GM12878 (cell line): Measurements from ENCODE around the gene TAB2. TPM values are rescaled to one million over a fixed set of nuclear protein-coding genes. Genes with fewer than 3 reads are reported as not detected.
"Not testable (repeated sequence)": the region's sequence is repeated elsewhere in the genome, so short reads cannot be mapped to it uniquely, and the experiment has no call there.

ENCODE experiments used
- ATAC-seq: fragments of 200-7000 bp; cut with Tn5 transposase; 3 replicates; pipeline ENCODE4 v1.9.1; 2020; ENCODE audit warnings: mild to moderate bottlenecking, moderate library complexity
- BruUV-seq: library from RNA; stranded (reverse); fragments of 400-500 nt; replicated peaks from 2 replicates; lab custom pipeline; 2021; lab: Mats Ljungman, UMichigan
- CTCF ChIA-PET: fragments of 300-600 bp; sonication (Branson Sonifier 250); formaldehyde crosslinking; extraction: SDS; loops from one replicate; lab custom pipeline; 2021; ENCODE audit warnings: inconsistent platforms; lab: Yijun Ruan, JAX
- POLR2A ChIA-PET: fragments of 350-600 bp; formaldehyde crosslinking; extraction: SDS; loops from one replicate; lab custom pipeline; 2021; ENCODE audit warnings: inconsistent platforms; lab: Charles Lee
- RAD21 ChIA-PET: fragments of 300-600 bp; sonication (Branson Sonifier 250); formaldehyde crosslinking; loops from one replicate; lab custom pipeline; 2023; ENCODE audit warnings: antibody characterized with exemption; ENCODE audit not compliant: unreplicated experiment; lab: Charles Lee
- SMC1A ChIA-PET: fragments of 300-600 bp; sonication (Branson Sonifier 250); formaldehyde crosslinking; loops from one replicate; lab custom pipeline; 2023; ENCODE audit not compliant: unreplicated experiment, uncharacterized antibody; lab: Charles Lee
- DNase-seq: peaks from one replicate; pipeline ENCODE4 v3.0.0-alpha.2; 2011; ENCODE audit warnings: low read depth, low spot score
- FAIRE-seq: peaks from 3 replicates; lab custom pipeline; 2011; peaks lifted over from hg19 to GRCh38; lab: Jason Lieb, UNC
- H2AFZ ChIP-seq: 2 replicates; pipeline ENCODE4 v1.6.0; 2011; ENCODE audit warnings: low read depth, low read length, control low read depth; ENCODE audit not compliant: control insufficient read depth
- H3K27ac ChIP-seq: 2 replicates; pipeline ENCODE4 v1.5.1; 2011; ENCODE audit warnings: control low read depth; ENCODE audit not compliant: control insufficient read depth, insufficient read depth
- H3K27me3 ChIP-seq, 2 experiments: replicated peaks in 1 of 2; 2 replicates each; pipeline versions ENCODE4 v1.6.0 to v1.6.1; 2011; ENCODE audit warnings: low read length in 1 of 2; ENCODE audit not compliant: control insufficient read depth in 2 of 2, insufficient read depth in 2 of 2
- H3K36me3 ChIP-seq, 2 experiments: 2 replicates each; pipeline ENCODE4 v1.5.1; 2011; ENCODE audit warnings: low read length in 1 of 2; ENCODE audit not compliant: control insufficient read depth in 2 of 2, insufficient read depth in 2 of 2
- H3K4me1 ChIP-seq: 2 replicates; pipeline ENCODE4 v1.6.1; 2011; ENCODE audit warnings: mild to moderate bottlenecking, low read length, moderate library complexity, mixed read lengths; ENCODE audit not compliant: control insufficient read depth, insufficient read depth
- H3K4me2 ChIP-seq: 2 replicates; pipeline ENCODE4 v1.6.0; 2011; ENCODE audit warnings: control low read depth; ENCODE audit not compliant: control insufficient read depth, insufficient read depth
- H3K4me3 ChIP-seq: fragments of 200-600 bp; sonication (generic); 2 replicates; pipeline ENCODE4 v1.5.1; 2016
- H3K79me2 ChIP-seq: 2 replicates; pipeline ENCODE4 v1.6.0; 2011; ENCODE audit warnings: low read length; ENCODE audit not compliant: control insufficient read depth, insufficient read depth
- H3K9ac ChIP-seq: 2 replicates; pipeline ENCODE4 v1.8.0; 2011; ENCODE audit warnings: low read length, control low read depth, mixed read lengths; ENCODE audit not compliant: control insufficient read depth, insufficient read depth
- H3K9me3 ChIP-seq: replicated peaks from 3 replicates; pipeline ENCODE4 v1.5.1; 2011; ENCODE audit warnings: mild to moderate bottlenecking, low read length; ENCODE audit not compliant: control insufficient read depth, insufficient read depth
- H4K20me1 ChIP-seq: 2 replicates; pipeline ENCODE4 v1.6.0; 2011; ENCODE audit not compliant: control insufficient read depth, insufficient read depth
- ELK1 ChIP-seq: IDR thresholded peaks from 2 replicates; pipeline ENCODE4 v1.6.1; 2012; ENCODE audit warnings: low read depth, low read length, improper control_type of control experiment
- TCF12 ChIP-seq: IDR thresholded peaks from 2 replicates; pipeline ENCODE4 v1.6.1; 2011; ENCODE audit warnings: low read depth, mild to moderate bottlenecking, low read length
- ZBTB11 ChIP-seq: fragments of 450-650 bp; formaldehyde crosslinking; IDR thresholded peaks from 2 replicates; pipeline ENCODE4 v1.5.0; 2022; ENCODE audit warnings: mild to moderate bottlenecking, missing genetic modification characterization
- WGBS: methylation state at CpG from one replicate; pipeline ENCODE4 v1.1.6; 2016; ENCODE audit warnings: low lambda C conversion rate; ENCODE audit not compliant: insufficient replicate concordance, insufficient coverage; ENCODE audit errors: missing lambda C conversion rate; 5-methylcytosine and 5-hydroxymethylcytosine counted together
- in situ Hi-C: fragments of 300-500 bp; cut with MboI; formaldehyde crosslinking; loops from 9 replicates; pipeline ENCODE4 v1.14.3; 2018; ENCODE audit warnings: mixed read lengths
- intact Hi-C: fragments of 100-400 bp; cut with micrococcal nuclease; formaldehyde crosslinking; loops from one replicate; pipeline ENCODE4 v1.14.2; 2022; ENCODE audit not compliant: unreplicated experiment
- polyA plus RNA-seq, 11 experiments: library from polyadenylated mRNA; depleted of rRNA in 4 of 11; unstranded in 6 of 11; stranded (reverse) in 5 of 11; fragments of >200 nt; fragmentation: Nextera tagmentation in 4 of 11; fragmentation: Illumina TruSeq in 1 of 11; extraction: Ambion mirVana in 4 of 11; extraction: Trizol in 1 of 11; gene quantifications; 1 replicate in 1 of 11; 2 replicates in 10 of 11; pipeline versions ENCODE4 v1.2.1 to v1.2.3, GENCODE V29; 2011 to 2016; ENCODE audit warnings: inconsistent platforms in 2 of 11, missing spikeins in 2 of 11, low read depth in 1 of 11
- total RNA-seq, 4 experiments: library from RNA; depleted of rRNA in 3 of 4; stranded (reverse); fragments of >200 nt in 3 of 4; fragmentation: Illumina TruSeq in 1 of 4; extraction: Trizol in 1 of 4; gene quantifications; 2 replicates each; pipeline versions ENCODE4 v1.2.1 to v1.2.3, GENCODE V29; 2013 to 2021

Gene TAB2
- total and polyA plus RNA-seq, 10 of the 15 experiments (the other 5 are each of a cell fraction or from before 2014, with no cell fraction given): 8.9 to 66.3 (median 23.0) TPM

- FAIRE-seq (no peak), DNase-seq (no peak), ATAC-seq (no peak)
- no peak overlapping the region for H3K9ac ChIP-seq
- in situ Hi-C loops (no loop called here), intact Hi-C loops (no loop called here)
- H3K27ac ChIP-seq: no peak overlapping the region
- H3K79me2 ChIP-seq: peaks cover 6% of the 10 kb centered on the region
- ChIA-PET SMC1A (interaction anchor here (0.8 to 1.4 kb wide), 4 partner anchors 20 to 63 kb away, joined by 3 to 4 read pairs (median 3); no protein-coding TSS in a partner anchor), RAD21 (interaction anchor here (2.0 kb wide), 1 partner anchor 57 kb away, joined by 5 read pairs; no protein-coding TSS in a partner anchor), CTCF (interaction anchor here (1.4 kb wide), 1 partner anchor 8 kb away, joined by 4 read pairs; no protein-coding TSS in a partner anchor), POLR2A (no interaction called here)
- H3K4me2 ChIP-seq: no peak overlapping the region
- no peak overlapping the region for H3K4me3 ChIP-seq
- 91% methylated on average over 5 of the region's 5 CpGs for WGBS
- TF ChIP-seq ZBTB11 (no peak), ELK1 (no peak), TCF12 (no peak)
- no peaks in the 10 kb centered on the region for H3K9me3 ChIP-seq
- no peak overlapping the region for H2AFZ ChIP-seq
- peaks cover 18 to 22% of the 10 kb centered on the region in 2 experiments; a peak in 3 of 4 replicates for H3K36me3 ChIP-seq
- peaks cover 8% of the 10 kb centered on the region for H3K4me1 ChIP-seq
- no peaks in the 10 kb centered on the region for H4K20me1 ChIP-seq
- H3K27me3 ChIP-seq: no peaks in the 10 kb centered on the region
- no TSS peak for BruUV-seq
Measured at GRCh38 chr6:149459761-149460160, 142.2 kb downstream of the TAB2 start.

- H3K4me2 ChIP-seq: not testable (repeated sequence)
Measured at GRCh38 chr6:149460249-149460648, 142.7 kb downstream of the TAB2 start.

More at GRCh38 chr6:149460249-149460648, 142.7 kb downstream of the TAB2 start:
- H3K27me3 ChIP-seq, BruUV-seq, H2AFZ ChIP-seq, H3K9ac ChIP-seq, H3K27ac ChIP-seq, H3K79me2 ChIP-seq, DNase-seq, intact Hi-C loops, H3K4me3 ChIP-seq, H3K9me3 ChIP-seq, FAIRE-seq, H4K20me1 ChIP-seq, in situ Hi-C loops, ATAC-seq: not testable (repeated sequence)
- ChIA-PET RAD21 (interaction anchor here (2.0 kb wide), 1 partner anchor 57 kb away, joined by 5 read pairs; no protein-coding TSS in a partner anchor), POLR2A (interaction anchor here (1.0 kb wide), 1 partner anchor 14 kb away, joined by 4 read pairs; no protein-coding TSS in a partner anchor), CTCF (interaction anchor here (0.7 to 1.8 kb wide), 3 partner anchors 30 to 59 kb away, joined by 3 to 7 read pairs (median 3); no protein-coding TSS in a partner anchor), SMC1A (interaction anchor here (0.8 to 3.0 kb wide), 7 partner anchors 15 to 63 kb away, joined by 3 to 9 read pairs (median 3); partner anchors contain the start of gene ZC3H12D)
- peaks cover 17 to 20% of the 10 kb centered on the region in 2 experiments; a peak in 3 of 4 replicates for H3K36me3 ChIP-seq
- peaks cover 13% of the 10 kb centered on the region for H3K4me1 ChIP-seq
- WGBS: 85% methylated on average over 3 of the region's 3 CpGs
